GM21381 (cell line): ENCODE results near the gene AQP4.

Experiments used
- ATAC-seq: cut with Tn5 transposase; IDR thresholded peaks from one replicate; pipeline ENCODE4 v1.9.1; 2021; ENCODE audit warnings: mild to moderate bottlenecking, moderate library complexity; ENCODE audit not compliant: unreplicated experiment

The AQP4 gene

DNA sequence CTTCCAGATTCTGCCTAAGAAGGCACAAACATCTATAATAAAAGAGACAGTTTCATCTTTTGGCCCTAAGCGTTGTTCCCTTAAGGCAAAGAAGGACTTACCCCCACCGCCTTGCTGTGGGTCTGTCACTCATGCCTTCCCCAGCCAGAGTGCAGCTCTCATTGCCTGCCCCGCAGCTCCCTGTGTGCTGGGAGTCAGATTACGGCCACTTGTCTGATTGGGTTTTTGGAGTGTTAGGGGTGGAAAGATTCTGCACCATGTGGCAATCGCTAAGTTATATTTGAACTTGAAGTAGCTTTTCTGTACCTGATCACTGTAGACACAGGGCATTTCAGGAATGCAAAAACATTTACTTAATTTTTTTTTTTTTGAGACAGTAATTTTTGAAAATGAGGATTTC is at the start of gene AQP4:
Gene AQP4 (minus strand): TSS at position 151 of the 400 bp plus-strand sequence. CDS start 18 bp downstream, at position 133.
- no peak for ATAC-seq

- ATAC-seq, result no peak
These were observed 46.3 kb upstream of the AQP4 start for GRCh38 chr18:26911840-26912239.

DNA sequence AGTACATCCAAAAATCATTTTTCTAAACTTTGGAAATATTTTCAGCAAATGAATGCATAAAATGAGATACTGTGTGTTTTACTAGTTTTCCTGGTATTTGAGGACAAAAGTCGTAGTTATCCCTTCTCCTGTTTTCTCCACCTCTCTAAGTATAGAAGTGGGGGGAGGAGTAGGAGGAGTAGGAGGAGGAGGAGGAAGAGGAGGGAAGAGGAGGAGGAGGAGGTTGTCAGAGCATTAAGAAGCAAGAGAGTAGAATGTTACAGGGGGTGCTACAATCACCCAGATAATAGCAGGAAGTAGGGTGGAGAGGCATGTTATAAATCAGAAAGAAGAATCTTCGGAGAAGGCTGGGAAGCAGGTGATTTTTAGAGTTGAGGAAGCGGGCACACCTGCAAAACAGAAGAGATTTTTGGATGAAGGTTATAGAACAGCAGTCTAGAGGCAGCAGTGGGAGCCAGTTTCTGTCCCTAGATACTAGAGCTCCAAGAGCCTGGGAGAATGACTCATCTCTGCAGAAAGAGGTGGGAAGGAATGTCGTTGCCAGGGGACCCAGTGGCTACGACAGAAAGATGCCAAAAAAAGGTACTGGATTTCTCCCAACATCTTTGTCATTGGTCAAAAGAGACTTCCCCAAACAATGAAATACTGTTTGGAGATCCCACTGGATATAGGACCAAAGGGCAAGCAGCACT is 44.2 kb upstream of the AQP4 start:
- no peak for ATAC-seq

DNA sequence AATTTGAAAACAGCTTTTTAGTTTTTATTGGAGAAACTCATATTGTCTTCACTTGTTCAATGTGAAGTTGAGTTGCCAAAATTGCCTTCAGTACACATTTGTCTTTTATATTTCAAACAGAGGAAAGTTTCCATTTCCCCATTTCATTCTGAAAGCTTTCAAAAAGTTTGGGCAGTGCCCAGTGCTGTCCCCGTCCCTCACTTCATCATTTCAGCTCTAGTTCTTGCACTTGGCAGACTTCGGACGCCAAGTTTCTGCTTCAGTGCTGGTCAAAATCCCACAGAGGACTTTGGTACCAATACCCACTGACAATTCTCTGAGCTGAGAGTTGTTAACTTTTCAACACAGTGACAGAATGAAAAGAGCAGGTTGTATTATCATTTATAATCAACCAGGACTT is 43.4 kb upstream of the AQP4 start:
- no peak for ATAC-seq

DNA sequence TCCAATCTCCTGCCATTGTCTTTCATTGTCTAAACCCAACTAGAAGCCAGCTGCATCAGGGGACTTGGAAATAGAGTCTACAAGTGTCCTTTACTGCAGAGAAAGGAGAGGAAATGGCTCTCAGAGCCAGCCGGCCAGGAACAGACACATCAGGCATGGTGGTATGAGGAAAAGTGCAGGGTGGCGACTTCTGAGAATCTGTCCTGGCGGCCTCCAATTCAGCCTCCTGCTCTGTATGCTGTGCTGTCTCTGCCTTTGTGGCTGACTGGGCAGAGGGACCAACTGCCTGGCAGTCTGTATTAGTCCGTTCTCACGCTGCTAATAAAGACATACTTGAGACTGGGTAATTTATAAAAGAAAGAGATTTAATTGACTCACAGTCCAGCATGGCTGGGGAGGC is 36.8 kb upstream of the AQP4 start:
- ATAC-seq, result no peak

GRCh38 chr18:26901020-26901419 is 35.5 kb upstream of the AQP4 start:
- no peak for ATAC-seq

- no peak for ATAC-seq
These were observed 28.9 kb upstream of the AQP4 start for GRCh38 chr18:26894426-26894825.

DNA sequence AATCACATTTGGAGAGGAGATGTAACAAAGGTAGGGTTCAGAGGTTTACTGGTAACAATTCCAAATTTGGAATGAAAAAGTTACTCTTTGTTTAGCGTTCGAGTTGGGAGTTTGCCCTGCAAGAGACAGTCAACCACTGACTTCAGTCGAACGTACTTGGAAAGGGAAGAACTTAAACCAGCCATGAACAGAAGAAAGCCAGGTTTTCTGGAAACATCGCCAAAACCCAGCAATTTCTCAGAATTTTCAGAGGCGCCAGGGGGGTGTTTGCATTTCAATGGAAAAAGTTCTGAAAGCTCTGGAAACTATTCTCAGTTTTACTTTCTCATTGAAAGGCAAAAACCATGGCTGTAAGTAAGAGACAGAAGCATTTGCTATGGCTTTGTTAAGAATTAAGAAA is 28.5 kb upstream of the AQP4 start:
- no peak for ATAC-seq

GRCh38 chr18:26888259-26888658 is 22.8 kb upstream of the AQP4 start:
- ATAC-seq, result no peak

DNA sequence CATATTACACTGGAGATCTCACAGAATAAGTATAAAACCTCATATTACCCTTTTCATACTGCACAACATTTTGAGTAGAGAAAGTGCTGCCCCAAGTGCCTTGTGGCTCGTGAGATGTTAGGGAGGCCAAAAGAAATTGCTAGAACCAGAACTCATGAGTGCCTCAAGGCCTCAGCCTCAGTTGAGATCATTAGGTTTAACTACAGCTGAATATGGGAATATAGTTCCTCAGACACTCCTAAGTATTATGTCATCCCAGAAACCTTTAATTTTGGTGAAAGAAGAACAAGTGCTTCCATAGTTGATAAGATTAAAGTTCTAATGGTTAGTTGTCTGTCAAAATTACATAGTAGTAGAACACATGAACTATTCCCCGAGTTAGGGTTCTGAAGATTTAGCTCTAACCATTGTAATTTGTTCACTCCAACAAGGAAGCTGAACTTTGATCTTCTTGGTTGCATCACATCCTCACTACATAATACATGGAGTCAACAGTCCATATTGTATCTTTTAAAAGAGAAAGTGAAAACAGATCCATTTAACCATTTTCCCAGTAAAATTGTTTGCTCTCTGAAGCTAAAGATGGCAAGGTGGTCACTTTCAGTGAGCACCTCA is 9.6 kb upstream of the AQP4 start:
- no peak for ATAC-seq

DNA sequence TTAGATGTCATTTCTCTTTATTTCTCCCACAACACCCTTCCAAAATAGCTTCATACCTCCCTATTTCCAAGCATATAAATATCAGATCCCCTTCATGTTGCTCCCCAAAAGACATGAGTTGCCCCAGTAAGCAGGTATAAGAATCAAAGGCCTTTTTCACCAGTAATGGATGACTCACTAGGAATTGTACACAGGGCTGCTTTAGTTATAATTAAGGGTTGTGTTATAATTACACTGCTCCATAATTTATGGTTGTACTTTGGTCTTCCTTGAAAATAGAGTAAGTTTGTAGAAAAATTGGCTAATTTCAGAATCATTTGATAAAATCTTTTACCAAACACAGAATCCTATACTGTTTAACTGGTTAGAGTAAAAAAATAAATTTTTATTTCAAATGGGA is 8.8 kb upstream of the AQP4 start:
- ATAC-seq, result no peak

GRCh38 chr18:26869640-26870039 is 4.1 kb upstream of the AQP4 start:
- ATAC-seq, result no peak

- no peak for ATAC-seq
These were observed 3.6 kb upstream of the AQP4 start for GRCh38 chr18:26868968-26869586.

DNA sequence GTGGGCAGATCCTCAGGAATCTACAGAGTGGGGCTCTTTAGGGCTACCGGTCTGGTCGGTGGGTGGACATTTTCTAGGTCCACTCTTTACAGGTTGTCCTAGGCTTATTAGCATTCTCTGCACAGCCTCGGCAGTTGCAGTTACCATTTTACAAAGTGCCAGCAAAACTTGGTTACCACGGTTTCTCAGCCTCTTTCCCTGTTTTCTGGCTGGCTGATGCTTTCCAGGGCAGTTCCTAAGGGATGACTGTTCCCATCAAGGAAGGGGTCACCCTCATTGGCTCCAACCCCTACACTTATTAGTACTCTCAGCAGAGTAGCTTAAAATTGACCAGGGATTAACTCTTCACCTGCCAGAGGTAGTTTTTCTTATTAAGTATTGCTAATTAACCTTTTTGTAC is 2.0 kb upstream of the AQP4 start:
- ATAC-seq, result no peak

- ATAC-seq, result no peak
These were observed 849 bp downstream of the AQP4 start for GRCh38 chr18:26864658-26865057.

- no peak for ATAC-seq
These were observed 1.5 kb downstream of the AQP4 start for GRCh38 chr18:26863921-26864497.

GRCh38 chr18:26863122-26863879 is 2.2 kb downstream of the AQP4 start:
- ATAC-seq, result no peak

- no peak for ATAC-seq
These were observed 3.4 kb downstream of the AQP4 start for GRCh38 chr18:26862084-26862483.

- no peak for ATAC-seq
These were observed 11.1 kb downstream of the AQP4 start for GRCh38 chr18:26854292-26854881.

DNA sequence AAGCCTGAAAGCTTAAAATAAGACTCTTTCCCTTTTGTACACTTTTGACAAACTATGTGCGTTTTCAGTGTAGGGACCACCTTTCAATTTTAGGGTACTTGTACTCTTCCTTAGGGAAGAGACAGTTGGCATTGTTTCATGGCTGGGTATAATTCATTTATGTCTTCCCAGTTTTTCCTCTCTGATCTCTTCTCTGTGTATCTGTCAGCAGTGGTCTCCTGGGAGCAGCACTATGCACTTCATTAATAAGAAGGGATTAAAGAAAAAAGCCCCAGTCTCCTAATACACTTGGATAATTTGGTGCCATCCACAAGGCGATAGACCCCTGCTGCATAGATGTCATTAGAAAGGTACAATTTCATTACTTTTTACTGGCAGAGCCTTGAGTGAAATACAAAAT is 12.1 kb downstream of the AQP4 start:
- ATAC-seq, result no peak

DNA sequence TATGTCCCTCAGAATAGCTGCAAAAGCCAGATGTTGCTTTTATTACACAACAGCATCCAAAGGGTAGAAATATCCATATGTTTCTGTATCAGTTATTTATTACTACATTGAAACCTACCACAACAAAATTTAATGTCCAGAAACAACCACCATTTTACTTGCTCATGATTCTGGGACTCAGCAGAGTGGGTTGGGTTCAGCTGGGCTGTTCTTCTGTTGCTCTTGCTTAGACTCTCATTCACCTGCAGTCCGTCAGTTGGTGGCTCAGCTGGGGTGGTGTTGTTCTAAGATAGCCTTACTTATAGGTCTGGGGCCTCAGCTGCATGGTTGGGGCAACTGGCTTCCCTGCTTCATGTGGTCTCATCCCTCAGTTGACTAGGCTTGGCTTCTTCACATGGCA is 21.7 kb downstream of the AQP4 start:
- no peak for ATAC-seq
